ENCODE measurements around the gene CKLF.

- TF ChIP-seq GATA2 (IDR thresholded peaks at IDR 0.05; ENCODE audit: low read depth, low read length) (no peak), GATA3 (IDR thresholded peaks at IDR 0.05; ENCODE audit: low read depth, low read length) (no peak)
These were observed 36.8 kb downstream of the CKLF start for GRCh38 chr16:66588981-66589713.
